BLaER1 (cell line): ENCODE results near the gene PACC1.

Experiments
- H3K27ac ChIP-seq: shearing (Covaris generic); formaldehyde crosslinking; 2 replicates; pipeline ENCODE4 v1.8.1; 2022
- H3K27me3 ChIP-seq: shearing (Covaris generic); formaldehyde crosslinking; 2 replicates; pipeline ENCODE4 v1.8.1; 2022
- H3K36me3 ChIP-seq: shearing (Covaris generic); formaldehyde crosslinking; 2 replicates; pipeline ENCODE4 v1.8.1; 2022
- H3K4me1 ChIP-seq: shearing (Covaris generic); formaldehyde crosslinking; 2 replicates; pipeline ENCODE4 v1.8.1; 2022
- H3K4me2 ChIP-seq: shearing (Covaris generic); formaldehyde crosslinking; 2 replicates; pipeline ENCODE4 v1.8.1; 2022
- H3K4me3 ChIP-seq: shearing (Covaris generic); formaldehyde crosslinking; 2 replicates; pipeline ENCODE4 v1.8.1; 2022
- H3K9ac ChIP-seq: shearing (Covaris generic); formaldehyde crosslinking; 2 replicates; pipeline ENCODE4 v1.8.1; 2022
- H3K9me3 ChIP-seq: shearing (Covaris generic); formaldehyde crosslinking; 2 replicates; pipeline ENCODE4 v1.8.1; 2022
- H4K20me1 ChIP-seq: shearing (Covaris generic); formaldehyde crosslinking; 2 replicates; pipeline ENCODE4 v1.8.1; 2022
- Cebpa-rat ChIP-seq: shearing (Covaris generic); IDR thresholded peaks from 2 replicates; pipeline ENCODE4 v1.8.1; 2022

Gene PACC1

GRCh38 chr1:212414328-212415106 is at the start of gene PACC1:
PACC1 (minus strand) TSS chr1:212414886; CDS start chr1:212414757, 129 bp downstream.
- peak within 1 kb of the TSS; percentile 94 for H3K4me2 ChIP-seq
- no peaks in the 10 kb centered on the region for H3K27me3 ChIP-seq
- peak within 1 kb of the TSS; percentile 92 for H3K4me3 ChIP-seq
- H3K9me3 ChIP-seq: no peaks in the 10 kb centered on the region
- peaks cover 48% of the 10 kb centered on the region for H4K20me1 ChIP-seq
- peak within 1 kb of the TSS; percentile 86 for H3K9ac ChIP-seq
- peak within 1 kb of the TSS; percentile 81 for H3K27ac ChIP-seq
- H3K36me3 ChIP-seq: peaks cover 35% of the 10 kb centered on the region
- H3K4me1 ChIP-seq: peaks cover 36% of the 10 kb centered on the region
- TF ChIP-seq Cebpa-rat: no peak

- Histone ChIP-seq H3K4me2 (peak overlapping the region; percentile 84), H3K9me3 (no peaks in the 10 kb centered on the region), H3K27me3 (no peaks in the 10 kb centered on the region), H3K36me3 (no peaks in the 10 kb centered on the region), H3K9ac (peak overlapping the region; percentile 43; the same call in 1 of the 2 replicates), H3K27ac (peak overlapping the region; percentile 85), H3K4me1 (peaks cover 60% of the 10 kb centered on the region), H4K20me1 (no peaks in the 10 kb centered on the region), H3K4me3 (no peak overlapping the region)
- TF ChIP-seq Cebpa-rat: no peak
Measured at GRCh38 chr1:212463565-212464285, 49.0 kb upstream of the PACC1 start.

GRCh38 chr1:212461916-212462660 is 47.4 kb upstream of the PACC1 start:
- Histone ChIP-seq H3K27ac (peak overlapping the region; percentile 85), H3K9me3 (peaks cover 9% of the 10 kb centered on the region), H3K27me3 (no peaks in the 10 kb centered on the region), H3K4me1 (peaks cover 56% of the 10 kb centered on the region), H3K4me2 (no peak overlapping the region), H3K4me3 (no peak overlapping the region), H4K20me1 (no peaks in the 10 kb centered on the region), H3K9ac (no peak overlapping the region), H3K36me3 (no peaks in the 10 kb centered on the region)
- TF ChIP-seq Cebpa-rat: no peak

GRCh38 chr1:212460376-212460775 is 45.7 kb upstream of the PACC1 start:
- Histone ChIP-seq H3K36me3 (no peaks in the 10 kb centered on the region), H3K4me2 (no peak overlapping the region), H3K9me3 (peaks cover 9% of the 10 kb centered on the region), H3K27ac (no peak overlapping the region), H3K27me3 (no peaks in the 10 kb centered on the region), H4K20me1 (no peaks in the 10 kb centered on the region), H3K4me1 (peaks cover 52% of the 10 kb centered on the region), H3K9ac (no peak overlapping the region), H3K4me3 (no peak overlapping the region)
- no peak for TF ChIP-seq Cebpa-rat

- Histone ChIP-seq H3K9me3 (peaks cover 9% of the 10 kb centered on the region), H3K36me3 (no peaks in the 10 kb centered on the region), H3K4me3 (no peak overlapping the region), H3K9ac (no peak overlapping the region), H3K27me3 (no peaks in the 10 kb centered on the region), H3K4me2 (no peak overlapping the region), H4K20me1 (no peaks in the 10 kb centered on the region), H3K27ac (no peak overlapping the region), H3K4me1 (peaks cover 52% of the 10 kb centered on the region)
- no peak for TF ChIP-seq Cebpa-rat
Measured at GRCh38 chr1:212459656-212460055, 45.0 kb upstream of the PACC1 start.

- Histone ChIP-seq H3K4me3 (no peak overlapping the region), H3K27me3 (no peaks in the 10 kb centered on the region), H3K36me3 (no peaks in the 10 kb centered on the region), H3K4me2 (0 out of 2 replicates have a peak overlapping the region, but pooled peaks have one; percentile 10), H3K27ac (no peak overlapping the region), H3K9me3 (peaks cover 9% of the 10 kb centered on the region), H3K4me1 (peaks cover 44% of the 10 kb centered on the region), H3K9ac (no peak overlapping the region), H4K20me1 (no peaks in the 10 kb centered on the region)
- no peak for TF ChIP-seq Cebpa-rat
Measured at GRCh38 chr1:212458817-212459216, 44.1 kb upstream of the PACC1 start.

- peaks cover 44% of the 10 kb centered on the region for H3K4me1 ChIP-seq
- no peak overlapping the region for H3K4me2 ChIP-seq
- H3K36me3 ChIP-seq: no peaks in the 10 kb centered on the region
- H4K20me1 ChIP-seq: no peaks in the 10 kb centered on the region
- H3K9ac ChIP-seq: no peak overlapping the region
- no peaks in the 10 kb centered on the region for H3K27me3 ChIP-seq
- no peak for TF ChIP-seq Cebpa-rat
- no peak overlapping the region for H3K4me3 ChIP-seq
- no peak overlapping the region for H3K27ac ChIP-seq
- H3K9me3 ChIP-seq: peaks cover 9% of the 10 kb centered on the region
Measured at GRCh38 chr1:212457740-212458338, 43.2 kb upstream of the PACC1 start.

GRCh38 chr1:212455803-212456528 is 41.3 kb upstream of the PACC1 start:
- H3K9ac ChIP-seq: no peak overlapping the region
- no peaks in the 10 kb centered on the region for H4K20me1 ChIP-seq
- peaks cover 9% of the 10 kb centered on the region for H3K9me3 ChIP-seq
- H3K4me2 ChIP-seq: peak overlapping the region; percentile 56
- H3K27ac ChIP-seq: no peak overlapping the region
- H3K36me3 ChIP-seq: no peaks in the 10 kb centered on the region
- H3K27me3 ChIP-seq: no peaks in the 10 kb centered on the region
- H3K4me1 ChIP-seq: peaks cover 55% of the 10 kb centered on the region
- no peak overlapping the region for H3K4me3 ChIP-seq
- TF ChIP-seq Cebpa-rat: no peak

- no peak overlapping the region for H3K27ac ChIP-seq
- no peak overlapping the region for H3K4me3 ChIP-seq
- H3K9me3 ChIP-seq: peaks cover 9% of the 10 kb centered on the region
- H3K4me1 ChIP-seq: peaks cover 61% of the 10 kb centered on the region
- H3K27me3 ChIP-seq: no peaks in the 10 kb centered on the region
- H3K36me3 ChIP-seq: no peaks in the 10 kb centered on the region
- no peak for TF ChIP-seq Cebpa-rat
- H3K9ac ChIP-seq: no peak overlapping the region
- peak overlapping the region; percentile 56 for H3K4me2 ChIP-seq
- H4K20me1 ChIP-seq: no peaks in the 10 kb centered on the region
Measured at GRCh38 chr1:212455401-212455800, 40.7 kb upstream of the PACC1 start.
